GM19372 (cell line): ENCODE measurements around the gene S100A5.

Experiments used
- ATAC-seq: cut with Tn5 transposase; IDR thresholded peaks from one replicate; pipeline ENCODE4 v1.9.1; 2021; ENCODE audit warnings: mild to moderate bottlenecking, low read depth, moderate library complexity; ENCODE audit not compliant: unreplicated experiment

Gene S100A5

DNA sequence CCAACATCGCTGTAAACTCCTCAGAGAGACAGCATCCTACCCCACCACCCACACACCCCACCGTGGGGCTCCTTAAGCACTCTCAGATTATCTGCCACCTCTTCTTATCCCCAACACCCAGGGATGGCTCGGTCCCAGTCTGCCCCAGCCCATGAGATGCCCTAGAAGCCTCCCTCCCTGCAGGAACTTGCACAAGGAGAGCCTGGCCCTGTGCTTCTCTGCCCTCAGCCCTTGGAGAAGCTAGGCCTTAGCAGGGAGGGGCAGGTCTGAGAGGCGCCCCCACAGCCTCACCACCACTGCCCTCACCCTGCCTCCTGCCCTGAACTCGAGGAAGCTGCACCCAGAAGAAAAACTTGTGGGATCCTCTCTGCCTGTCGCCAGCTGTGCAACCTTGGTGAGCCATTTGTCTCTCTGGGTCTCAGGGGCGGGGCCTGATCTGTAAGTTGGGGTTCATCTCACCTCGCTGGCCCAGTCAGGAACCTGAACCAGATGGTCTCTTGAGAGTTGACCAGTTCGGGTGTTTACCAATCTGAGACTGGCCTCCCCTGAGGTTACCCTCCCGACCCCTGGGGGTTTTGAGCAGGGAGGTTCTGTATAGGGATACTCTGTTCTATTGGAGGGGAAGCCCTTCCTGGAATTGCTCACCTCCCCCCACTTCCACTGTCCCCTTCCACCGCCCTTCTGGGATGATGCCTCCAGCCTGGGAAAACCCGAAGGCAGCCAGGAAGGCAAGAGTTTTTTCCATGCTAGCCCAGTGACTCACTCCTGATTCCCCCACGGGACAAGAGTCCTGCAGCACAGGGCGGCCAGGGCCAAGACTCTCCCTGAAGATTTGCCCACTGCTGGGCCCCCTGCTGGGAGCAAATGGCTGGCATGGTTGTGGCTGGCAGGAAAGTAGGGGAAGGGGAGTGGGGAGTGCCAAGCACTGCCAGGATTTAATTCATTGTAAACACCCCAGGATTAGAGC is 8.3 kb upstream of the S100A5 start, which contains the start of gene S100A3:
S100A3 (minus strand) TSS at position 537 of the 967 bp plus-strand sequence. CDS start 773 bp downstream, outside the sequence.
- ATAC-seq: no peak

DNA sequence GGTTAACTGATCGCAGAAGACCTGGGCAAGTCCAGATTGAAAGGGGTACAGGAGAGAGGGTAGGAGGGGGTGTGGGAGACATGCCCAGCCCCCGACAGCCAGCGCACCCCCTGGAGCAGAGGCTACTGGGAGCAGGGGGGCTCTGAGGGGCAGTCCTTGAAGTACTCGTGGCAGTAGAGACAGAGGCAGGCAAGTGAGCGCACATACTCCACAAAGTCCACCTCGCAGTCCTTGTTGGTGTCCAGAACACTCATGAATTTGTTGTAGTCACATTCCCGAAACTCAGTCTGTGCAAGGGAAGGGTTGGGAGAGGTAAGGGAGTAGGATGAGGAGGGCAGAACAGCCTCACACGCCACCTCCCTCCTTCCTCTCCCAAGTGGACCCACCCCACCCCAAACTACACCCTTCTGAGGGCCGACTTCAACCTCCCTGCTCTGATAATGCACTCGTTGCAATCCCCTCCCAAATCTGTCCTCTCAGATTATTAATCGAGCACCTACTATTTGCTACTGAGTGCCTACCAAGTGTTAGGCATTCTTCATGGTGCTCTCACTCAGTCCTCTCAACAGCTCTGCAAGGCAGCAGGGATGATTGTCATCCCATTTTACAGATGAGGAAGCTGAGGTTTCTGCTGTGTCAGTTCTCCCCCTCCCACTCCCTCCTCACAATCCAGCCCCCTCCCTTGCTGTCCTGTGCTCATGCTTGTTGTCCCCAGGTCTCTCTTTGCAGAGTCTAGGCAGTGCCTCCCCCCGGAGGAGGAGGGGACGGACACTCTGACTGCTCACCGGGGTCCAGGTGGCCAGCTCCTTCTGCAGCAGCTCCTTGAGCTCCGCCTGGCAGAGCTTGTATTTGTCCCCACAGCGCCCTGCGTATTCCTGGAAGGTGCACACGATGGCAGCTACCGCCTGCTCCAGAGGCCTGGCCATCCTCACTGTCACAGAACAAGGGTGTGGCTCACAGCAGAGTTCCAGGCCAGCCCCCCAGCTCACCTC is 7.1 kb upstream of the S100A5 start:
- ATAC-seq: no peak

DNA sequence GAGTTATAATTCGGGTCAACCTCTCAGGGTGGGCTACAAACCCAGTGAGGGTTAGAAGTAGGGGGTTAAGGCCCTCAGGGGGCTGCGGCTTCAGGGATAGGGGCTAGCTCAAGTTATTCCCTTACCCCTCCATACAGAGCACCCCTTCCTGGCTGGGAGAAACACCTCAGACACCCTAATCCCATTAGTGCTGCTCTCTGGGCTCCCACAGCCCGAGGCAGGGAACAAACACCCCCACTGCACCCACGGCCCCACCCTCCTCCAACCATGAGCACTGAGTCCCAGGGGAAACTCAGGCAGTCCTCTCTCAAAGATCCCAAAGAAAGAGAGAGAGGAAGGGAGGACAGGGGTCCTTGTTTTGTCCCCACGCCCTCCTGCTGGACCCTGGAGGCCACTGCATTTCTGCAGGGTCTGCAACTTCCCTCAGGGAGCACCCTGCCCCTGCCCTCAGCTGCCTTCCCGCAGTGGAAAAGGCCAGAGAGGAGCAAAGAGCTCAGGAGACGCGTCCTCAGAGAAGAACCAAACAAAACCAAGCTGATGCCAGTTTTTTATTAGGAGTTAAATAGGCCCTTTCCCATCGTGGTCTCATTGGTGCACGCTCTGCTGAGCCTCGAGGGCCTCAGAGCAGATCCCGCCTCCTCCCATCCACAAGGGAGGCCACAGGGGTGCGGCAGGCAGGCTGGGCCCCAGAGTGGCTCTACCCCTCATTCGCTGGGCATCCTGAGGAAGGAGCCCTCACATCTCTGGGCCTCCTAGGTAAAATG is 6.2 kb upstream of the S100A5 start:
- ATAC-seq: no peak

DNA sequence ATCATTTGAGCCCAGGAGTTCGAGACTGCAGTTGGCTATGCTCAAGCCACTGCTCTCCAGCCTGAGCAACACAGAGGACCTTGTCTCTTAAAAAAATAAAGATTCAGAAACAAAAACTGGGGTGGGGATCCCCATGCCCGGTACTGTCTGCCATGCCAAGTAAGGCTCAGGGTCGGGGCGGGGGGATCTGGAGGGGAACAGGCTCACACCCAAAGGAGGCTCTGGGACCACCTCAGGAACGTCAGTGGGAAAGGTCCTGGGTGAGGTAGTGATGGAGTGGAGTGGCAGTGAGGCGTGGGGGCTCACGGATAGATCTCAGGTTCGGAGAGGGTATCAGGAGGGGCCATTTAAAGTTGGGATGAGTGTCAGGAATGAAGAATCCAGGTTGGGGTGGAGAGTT is 5.6 kb upstream of the S100A5 start:
- ATAC-seq: no peak

DNA sequence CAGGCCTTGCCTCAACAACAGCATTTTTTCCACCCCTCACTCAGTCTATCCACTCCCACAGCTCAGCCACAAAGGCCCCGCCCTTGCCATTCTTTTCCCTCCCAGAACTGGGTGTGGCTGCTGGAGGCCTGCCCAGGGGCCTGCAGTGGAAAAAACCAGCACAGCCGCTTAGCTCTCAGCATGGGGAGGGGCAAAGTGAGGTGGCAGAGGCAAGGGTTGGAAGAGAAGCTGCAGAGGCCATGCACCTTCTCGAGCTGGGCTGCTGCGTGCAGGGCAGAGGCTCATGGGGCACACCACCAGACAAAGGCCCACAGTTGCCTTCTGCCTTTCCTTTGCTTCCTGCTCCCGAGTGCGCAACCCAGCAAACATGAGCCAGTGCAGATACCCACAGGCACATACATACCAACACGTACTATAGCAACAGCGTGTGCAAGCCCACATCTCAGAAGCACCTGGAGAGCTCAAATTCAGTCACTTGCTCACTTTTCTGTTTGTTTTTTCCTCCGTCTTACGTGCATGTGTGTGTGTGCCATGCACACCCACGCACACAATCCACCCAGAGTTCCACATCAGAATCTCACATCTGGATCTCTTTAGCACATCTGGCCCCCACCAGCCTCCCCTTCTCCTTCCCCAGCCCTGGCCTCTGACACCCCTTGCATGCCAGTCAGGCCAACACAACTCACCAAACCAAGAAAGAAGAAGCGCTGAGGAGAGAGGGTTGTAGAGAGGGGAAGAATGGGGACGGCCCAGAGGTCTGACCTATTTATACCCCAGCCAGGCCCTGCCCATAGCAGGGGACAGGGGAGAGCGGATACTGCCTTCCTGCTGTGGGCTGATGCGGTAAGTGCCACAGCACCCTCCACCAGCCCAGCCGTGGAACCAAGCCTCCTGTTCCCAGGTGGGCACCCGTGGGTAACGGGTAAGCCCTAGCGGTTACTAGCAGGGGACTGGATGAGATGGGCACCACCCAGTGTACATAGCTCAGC is 4.6 kb upstream of the S100A5 start, which contains the start of gene S100A4:
S100A4 (minus strand) TSS at position 740 of the 989 bp plus-strand sequence. CDS start 1,012 bp downstream, outside the sequence.
- no peak for ATAC-seq

DNA sequence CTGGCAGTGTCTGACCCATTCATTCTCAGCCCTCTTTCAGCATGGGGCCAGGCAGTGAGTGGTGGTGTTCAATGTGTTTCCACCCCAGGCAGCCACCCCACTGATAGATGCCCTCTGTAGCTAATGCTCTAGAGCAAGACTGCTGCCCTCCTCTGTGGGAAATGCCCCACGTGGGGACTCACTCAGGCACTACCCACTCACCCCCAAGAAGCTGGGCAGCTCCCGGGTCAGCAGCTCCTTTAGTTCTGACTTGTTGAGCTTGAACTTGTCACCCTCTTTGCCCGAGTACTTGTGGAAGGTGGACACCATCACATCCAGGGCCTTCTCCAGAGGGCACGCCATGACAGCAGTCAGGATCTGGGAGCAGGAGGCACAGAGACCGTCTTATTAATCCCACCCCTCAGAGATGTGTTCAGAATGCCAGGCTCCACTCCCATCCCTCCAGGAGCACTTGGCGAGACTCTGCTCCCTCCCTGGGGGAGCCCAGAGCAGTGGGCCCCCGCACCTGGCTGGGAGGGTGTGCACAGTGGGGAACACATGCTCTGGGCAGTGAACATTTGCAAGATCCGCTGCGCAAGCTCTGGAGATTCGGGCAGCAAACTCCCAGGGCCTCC is 3.8 kb upstream of the S100A5 start:
- no peak for ATAC-seq

DNA sequence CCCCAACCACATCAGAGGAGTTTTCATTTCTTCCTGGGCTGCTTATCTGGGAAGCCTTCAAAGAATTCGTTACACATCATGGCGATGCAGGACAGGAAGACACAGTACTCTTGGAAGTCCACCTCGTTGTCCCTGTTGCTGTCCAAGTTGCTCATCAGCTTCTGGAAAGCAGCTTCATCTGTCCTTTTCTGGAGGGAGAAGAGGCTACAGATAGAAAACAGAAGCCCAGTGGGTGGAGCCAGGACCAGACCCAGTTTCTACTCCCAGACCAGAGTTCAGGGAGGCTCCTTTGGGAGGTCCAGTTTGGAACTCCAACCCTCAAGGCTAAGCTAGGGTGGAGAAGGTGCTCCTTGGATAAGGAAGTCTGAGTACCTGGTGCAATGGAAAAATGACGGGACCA is 3.0 kb upstream of the S100A5 start:
- ATAC-seq: no peak

DNA sequence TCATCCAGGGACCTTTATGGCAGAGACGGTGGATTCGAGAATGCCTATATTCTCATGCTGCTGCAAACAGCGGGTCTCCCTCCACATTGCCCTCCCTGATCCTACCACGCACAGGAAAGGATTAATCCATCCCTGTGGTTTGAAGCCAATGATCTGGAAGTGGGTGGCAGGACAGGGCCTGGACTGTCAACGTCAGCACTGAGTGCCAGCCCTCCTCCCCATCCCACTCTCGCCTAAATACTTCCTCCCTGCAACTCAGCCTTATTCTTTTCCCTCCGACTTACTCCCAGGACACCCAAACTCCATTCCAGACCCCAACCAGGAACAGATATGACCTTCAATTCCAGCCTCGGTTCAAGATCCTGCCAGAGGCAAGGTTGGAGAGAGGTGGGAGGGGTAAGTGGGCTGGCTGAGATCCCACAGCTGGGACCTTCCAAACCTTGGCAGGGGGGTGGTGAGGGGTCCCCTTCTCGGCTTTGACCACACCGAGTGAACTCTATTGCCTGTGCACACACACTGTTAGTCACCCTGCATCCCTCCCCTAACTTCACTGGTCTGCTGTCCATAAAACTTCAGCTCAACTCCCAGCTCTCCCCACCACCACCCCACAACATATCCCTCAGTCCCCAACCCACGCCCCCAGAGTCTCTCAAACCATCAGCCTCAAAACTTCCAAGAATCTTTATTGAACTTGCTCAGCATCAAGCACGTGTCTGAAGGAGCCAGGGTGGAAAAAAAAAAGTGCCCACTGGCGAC is 2.4 kb upstream of the S100A5 start:
- no peak for ATAC-seq

DNA sequence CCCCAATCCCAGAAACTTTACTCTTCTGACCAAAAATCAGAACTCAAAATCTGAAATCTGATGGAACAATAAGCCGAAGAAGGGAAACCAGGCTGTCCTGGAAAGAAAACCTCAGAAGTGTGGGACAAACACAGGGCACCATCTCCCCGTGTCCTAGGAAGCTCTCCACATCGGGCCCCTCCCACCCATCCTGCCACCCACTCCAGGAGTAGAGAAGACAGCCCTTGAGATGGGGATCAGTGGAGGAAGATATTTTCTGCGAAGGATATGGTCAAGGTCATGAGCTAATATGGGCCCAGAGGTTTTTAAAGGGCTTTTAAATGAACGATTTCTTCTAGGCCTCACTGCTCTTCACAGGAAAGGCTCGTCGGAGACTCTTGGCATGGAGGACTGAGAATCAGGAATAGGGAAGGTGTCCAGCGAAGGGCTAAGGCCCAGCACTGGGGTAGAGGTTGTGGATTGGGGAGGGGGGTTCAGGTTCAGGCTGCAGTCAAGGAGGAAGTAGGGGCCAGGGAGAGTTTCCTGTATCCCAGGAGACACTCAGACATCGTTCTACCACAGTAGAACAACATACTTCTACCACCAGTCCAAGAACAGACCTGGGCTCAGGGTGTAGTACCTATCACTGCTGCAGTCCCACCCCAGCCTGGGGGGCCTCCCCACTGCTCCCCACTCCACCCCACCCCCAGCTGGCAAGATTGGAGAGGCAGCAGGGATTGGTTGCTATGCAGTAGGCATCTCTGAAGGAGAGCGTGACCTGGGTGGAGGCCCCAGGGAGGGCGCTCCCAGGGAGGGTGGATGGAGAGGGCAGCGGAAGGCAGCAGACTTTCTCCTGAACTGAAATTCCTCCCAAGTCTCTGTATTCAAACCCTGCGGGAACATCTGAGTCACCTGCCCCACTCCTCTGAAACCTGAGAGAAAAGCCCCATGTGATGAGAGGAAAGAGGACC is 1.2 kb upstream of the S100A5 start:
- ATAC-seq: no peak

DNA sequence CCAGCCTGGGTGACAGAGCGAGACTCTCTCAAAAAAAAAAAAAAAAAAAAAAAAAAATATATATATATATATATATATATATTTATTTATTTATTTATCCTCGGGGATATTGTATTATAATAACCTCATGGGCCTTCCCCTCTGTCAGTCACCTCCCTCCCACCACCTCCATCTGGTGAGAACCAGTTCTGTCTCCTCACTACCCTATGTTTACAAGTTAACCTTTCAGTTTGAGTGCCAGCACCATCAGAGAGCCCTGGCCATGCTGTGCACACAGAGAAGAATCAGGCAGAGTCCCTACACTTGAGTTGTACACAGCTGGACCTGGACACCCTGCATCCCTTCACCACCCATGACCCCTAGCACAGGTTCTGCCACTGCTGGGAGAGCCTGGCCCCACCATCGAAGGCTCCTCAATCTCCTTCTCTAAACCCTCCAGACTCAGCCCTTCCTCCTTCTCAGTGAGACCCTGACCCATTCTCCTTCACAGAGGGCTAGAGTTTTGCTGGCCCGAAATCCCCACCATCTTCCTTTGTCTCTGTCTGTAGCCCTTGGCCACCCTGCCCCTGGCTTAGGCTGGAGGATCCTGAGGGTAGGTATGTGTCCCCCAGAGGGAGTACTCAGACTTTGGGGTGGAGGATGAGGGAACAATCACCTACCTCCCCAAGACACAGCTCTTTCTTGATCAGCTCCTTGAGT is 1.2 kb downstream of the S100A5 start:
- no peak for ATAC-seq

DNA sequence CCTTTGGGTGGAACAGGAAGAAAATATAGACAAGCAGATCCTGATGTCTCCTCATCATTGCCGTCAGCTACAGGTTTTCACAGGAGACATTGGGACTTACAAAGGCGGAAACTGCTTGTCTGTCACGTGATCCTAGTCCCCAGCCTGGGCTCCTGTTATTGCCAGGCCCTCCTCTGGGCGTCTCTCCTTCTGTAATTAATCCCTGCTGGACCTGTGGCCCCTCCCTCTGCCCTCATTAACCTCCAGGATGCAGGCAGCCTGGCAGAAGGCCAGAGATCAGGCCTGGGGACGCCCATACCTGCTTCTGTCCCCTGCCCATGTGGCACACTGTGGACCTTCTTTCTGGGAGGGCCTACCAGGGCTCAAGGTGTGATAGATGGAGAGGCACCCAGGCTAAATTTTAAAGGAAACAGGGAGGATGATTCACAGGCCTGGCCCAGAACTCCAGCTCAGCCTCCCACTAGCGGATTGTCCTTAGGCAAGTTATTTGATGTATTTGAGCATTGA is 2.4 kb downstream of the S100A5 start:
- no peak for ATAC-seq

DNA sequence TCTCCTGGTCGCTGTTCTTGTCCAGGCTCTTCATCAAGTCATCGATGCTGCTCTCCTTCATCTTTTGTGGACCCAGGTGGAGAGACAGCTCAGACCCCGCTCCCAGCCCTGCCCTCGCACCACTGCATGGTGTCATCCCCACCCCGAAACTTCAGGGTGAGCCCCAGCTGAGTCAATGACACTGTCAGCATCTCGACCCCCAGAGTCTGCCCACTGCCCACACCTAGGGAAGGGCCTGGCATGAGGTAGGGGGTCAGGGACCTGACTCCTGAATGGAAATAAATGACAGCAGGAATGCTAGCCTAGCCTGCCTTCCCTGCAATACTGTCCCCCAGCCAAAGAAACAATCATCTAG is 3.4 kb downstream of the S100A5 start:
- no peak for ATAC-seq

DNA sequence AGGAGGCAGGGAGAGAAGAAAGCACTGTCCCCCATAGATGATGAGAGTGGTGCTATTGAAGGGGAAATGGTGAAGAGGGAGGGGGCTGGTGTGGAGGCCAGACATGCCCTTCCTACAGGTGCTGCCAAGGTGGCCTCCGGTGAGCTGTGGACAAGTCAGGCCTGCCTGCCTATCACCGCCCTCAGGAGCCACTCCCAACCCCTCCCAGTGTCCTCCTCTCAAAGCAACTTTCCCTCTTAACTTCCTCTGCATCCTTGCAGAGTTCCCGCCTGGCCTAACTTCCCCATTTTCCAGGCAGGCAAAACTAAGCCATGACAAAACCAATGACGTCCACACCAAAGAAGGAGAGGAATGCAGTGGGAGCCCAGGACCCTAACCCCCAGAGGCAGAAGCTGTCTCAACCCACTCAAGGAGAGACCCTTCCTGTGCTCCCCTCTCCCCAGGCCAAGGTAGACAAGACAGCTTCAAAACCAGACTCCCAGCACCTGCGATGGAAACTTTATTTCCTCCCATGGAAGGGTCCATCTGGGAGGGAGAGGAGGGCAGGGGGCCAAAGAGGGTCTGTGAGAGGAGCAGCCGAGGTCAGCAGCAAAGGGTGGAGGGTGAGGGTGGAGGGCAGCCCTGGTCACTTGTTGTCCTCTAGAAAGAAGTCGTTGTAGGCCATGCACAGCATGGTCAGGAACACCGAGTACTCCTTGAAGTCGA is 3.9 kb downstream of the S100A5 start:
- no peak for ATAC-seq

DNA sequence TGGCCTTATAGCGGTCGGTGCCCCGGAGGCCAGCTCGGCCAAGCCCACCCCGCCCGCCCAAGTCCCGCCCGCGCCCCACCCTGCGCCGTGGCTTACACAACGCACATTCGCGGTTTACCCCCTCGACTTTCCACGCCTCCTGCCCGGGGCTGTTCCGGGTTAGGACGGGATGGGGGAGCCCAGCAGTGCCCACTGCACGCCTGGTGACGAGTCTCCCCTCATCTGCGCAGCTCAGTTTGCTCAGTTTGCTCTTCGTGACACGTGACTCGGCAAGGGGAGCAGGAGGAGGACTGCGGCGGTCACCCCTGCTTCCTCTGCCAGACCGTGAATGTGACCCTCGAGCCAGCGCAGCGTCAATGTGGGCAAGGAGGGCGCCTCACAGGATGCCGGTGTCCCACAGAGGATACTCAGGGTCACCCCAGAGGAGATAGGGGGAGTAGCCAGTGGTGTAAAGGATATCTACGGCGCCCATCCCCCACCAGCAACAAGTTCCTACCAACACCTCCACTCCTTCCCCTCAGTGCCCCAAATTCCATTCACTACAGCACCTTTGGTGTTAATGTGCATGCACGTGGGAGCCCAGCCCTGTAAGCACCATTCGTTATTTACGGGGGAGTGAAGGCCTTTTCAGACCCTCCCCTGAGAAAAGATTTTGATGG is 4.6 kb downstream of the S100A5 start:
- no peak for ATAC-seq
